Lower leg skin (tissue), 4 donors: ENCODE data around the gene CCDC106. TPM values are rescaled to one million over a fixed set of nuclear protein-coding genes. Genes with fewer than 3 reads are reported as not detected.

Source experiments
- DNase-seq, 2 donors: peaks; one replicate each; pipeline ENCODE4 v3.0.0-alpha.2; 2019; ENCODE audit warnings: low spot score in 2 of 2
- H3K4me3 ChIP-seq: fragments of 200-600 bp; sonication (generic); 2 replicates; pipeline ENCODE4 v1.5.1; 2017; ENCODE audit warnings: mild to moderate bottlenecking, low read depth; ENCODE audit not compliant: poor library complexity, severe bottlenecking
- CTCF ChIP-seq, 3 donors: fragments of 450-650 bp; IDR thresholded peaks; one replicate each; pipeline ENCODE4 v1.5.1; 2016; ENCODE audit warnings: antibody characterized with exemption in 3 of 3, mild to moderate bottlenecking in 3 of 3, moderate library complexity in 2 of 3
- POLR2A ChIP-seq, 2 donors: fragments of 450-650 bp; IDR thresholded peaks; one replicate each; pipeline ENCODE4 v1.6.1; 2016 to 2017; ENCODE audit warnings: antibody characterized with exemption in 2 of 2, mild to moderate bottlenecking in 1 of 2, moderate library complexity in 1 of 2
- WGBS, 2 donors: methylation state at CpG; one replicate each; pipeline ENCODE4 v1.1.5; 2018; 5-methylcytosine and 5-hydroxymethylcytosine counted together
- intact Hi-C: fragments of 100-400 bp; cut with DNase I; formaldehyde crosslinking; loops from one replicate; pipeline ENCODE4 v1.15.0; 2023; ENCODE audit warnings: low total_unique reads
- total RNA-seq, 4 donors: library from RNA; depleted of rRNA; stranded (reverse); fragments of >200 nt; gene quantifications; one replicate each; pipeline ENCODE4 v1.1.0, GENCODE V29; 2016

Gene CCDC106
- total RNA-seq, 4 donors from 2014 or later, result 7.9 to 10.4 (median 8.5) TPM

GRCh38 chr19:55672418-55672817, 24.4 kb downstream of the CCDC106 start:
- DNase-seq, result no peak
- intact Hi-C loops, result loop anchor here (5.0 kb wide), 1 partner anchor 835 kb away; the partner anchor contains the start of gene ZNF471
- TF ChIP-seq CTCF (IDR thresholded peaks at IDR 0.05), result no peak
- no peak for TF ChIP-seq POLR2A (IDR thresholded peaks at IDR 0.05)
- H3K4me3 ChIP-seq, result no peak overlapping the region
- WGBS, 2 donors, result 83 to 87% methylated on average over 5 of the region's 5 CpGs

DNA sequence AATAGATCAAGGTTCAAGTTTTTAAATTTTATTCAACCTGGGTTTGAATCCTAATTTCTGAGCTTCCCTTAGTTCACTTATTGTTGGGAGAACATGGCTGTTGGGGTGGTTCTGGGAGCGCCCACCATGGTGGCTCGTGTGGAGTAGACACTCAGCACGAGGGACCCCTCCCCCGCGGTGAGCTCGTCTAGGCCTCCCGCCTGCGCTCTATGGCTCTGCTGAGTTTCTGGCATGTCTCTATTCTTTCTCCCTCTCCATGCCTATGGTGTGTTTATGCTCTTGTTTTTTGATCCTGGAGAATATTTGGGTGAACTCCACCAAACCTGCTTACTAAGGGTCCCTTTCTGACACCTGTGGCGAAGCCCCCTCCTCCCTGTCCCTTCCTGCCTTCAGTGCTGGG, 25.5 kb downstream of the CCDC106 start:
- 79 to 80% methylated on average over 9 of the region's 9 CpGs for WGBS, 2 donors
- no peak overlapping the region for H3K4me3 ChIP-seq
- TF ChIP-seq POLR2A (IDR thresholded peaks at IDR 0.05), result no peak
- no peak for TF ChIP-seq CTCF (IDR thresholded peaks at IDR 0.05)
- intact Hi-C loops, result loop anchor here (5.0 kb wide), 1 partner anchor 834 kb away; the partner anchor contains the start of gene ZNF471
- no peak for DNase-seq

DNA sequence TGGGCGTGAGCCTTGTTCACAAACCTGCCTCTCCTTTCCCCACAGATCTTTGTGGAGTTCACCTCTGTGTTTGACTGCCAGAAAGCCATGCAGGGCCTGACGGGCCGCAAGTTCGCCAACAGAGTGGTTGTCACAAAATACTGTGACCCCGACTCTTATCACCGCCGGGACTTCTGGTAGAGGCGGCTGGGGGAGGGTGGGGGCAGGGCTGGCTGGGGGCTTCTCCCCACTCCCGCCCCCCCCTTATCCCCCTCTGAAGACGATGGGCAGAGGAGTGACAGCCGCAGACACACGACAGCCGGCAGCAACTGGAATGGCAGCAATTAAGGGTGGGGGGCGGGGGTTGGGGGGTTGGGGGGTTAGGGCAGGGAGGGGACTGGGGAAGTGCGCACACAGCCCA, 25.9 kb downstream of the CCDC106 start:
- WGBS, 2 donors, result 75 to 76% methylated on average over 15 of the region's 15 CpGs
- intact Hi-C loops, result loop anchor here (5.0 kb wide), 1 partner anchor 833 kb away; the partner anchor contains the start of gene ZNF471
- no peak for TF ChIP-seq CTCF (IDR thresholded peaks at IDR 0.05)
- no peak for TF ChIP-seq POLR2A (IDR thresholded peaks at IDR 0.05)
- no peak for DNase-seq
- H3K4me3 ChIP-seq, result no peak overlapping the region

- WGBS, 2 donors, result 22% methylated on average over 17 of the region's 17 CpGs
Measured at GRCh38 chr19:55674459-55674840, 26.4 kb downstream of the CCDC106 start.

DNA sequence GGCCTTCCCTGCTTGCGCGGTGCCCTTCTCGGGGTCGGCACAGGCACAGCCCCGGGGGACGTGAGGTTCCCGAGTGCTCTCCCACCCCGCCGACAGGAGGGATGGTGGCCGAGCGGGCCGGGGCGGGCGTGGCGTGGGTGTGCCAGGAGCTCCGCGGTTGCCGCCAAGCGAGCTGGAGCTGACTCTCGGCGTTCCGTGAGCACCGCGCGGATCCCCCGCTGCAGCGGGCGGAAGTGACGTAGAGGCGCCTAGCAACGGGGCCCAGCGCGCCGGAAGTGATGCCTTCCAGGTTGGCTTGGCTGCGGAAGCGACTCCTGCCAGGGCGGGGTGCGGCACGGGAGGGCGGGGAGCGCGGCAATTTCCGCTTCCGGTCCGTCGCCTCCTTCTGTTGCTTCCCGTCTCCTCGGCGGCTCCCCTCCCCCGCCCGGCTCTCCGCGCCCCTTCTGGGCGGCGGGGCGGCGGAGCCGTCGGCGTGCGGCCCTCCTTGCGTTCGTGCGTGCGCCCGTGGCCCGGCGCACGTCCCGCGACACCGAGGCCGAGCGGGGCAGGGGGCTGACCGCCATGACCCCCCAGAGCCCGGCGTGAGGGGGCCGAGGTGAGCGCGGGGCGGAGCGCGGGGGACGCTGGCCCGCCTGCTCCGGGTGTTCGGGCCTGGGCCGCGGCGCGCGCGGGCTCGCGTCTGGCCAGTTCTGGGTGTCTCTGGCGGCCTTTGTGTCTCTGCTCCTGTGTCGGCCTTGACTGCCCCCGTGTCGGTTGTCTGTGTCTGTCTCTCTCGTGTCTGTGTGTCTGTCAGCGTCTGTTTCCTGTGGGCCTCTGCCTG, 27.0 kb downstream of the CCDC106 start, which contains the start of gene EPN1:
EPN1 (plus strand) TSS at position 386 of the 820 bp plus-strand sequence. CDS start 3,402 bp downstream, outside the sequence.
- DNase-seq, result peak; percentile 95 to 99
- no peak for TF ChIP-seq POLR2A (IDR thresholded peaks at IDR 0.05)
- no peak for TF ChIP-seq CTCF (IDR thresholded peaks at IDR 0.05)
- H3K4me3 ChIP-seq, result peak within 1 kb of the TSS; percentile 97
- intact Hi-C loops, result loop anchor here (5.0 kb wide), 1 partner anchor 832 kb away; the partner anchor contains the start of gene ZNF471
- 0 to 1% methylated on average over 46 to 75 of the region's 101 CpGs for WGBS, 2 donors

More at GRCh38 chr19:55674459-55674840, 26.4 kb downstream of the CCDC106 start:
- peak overlapping the region; percentile 97 for H3K4me3 ChIP-seq
- intact Hi-C loops, result loop anchor here (5.0 kb wide), 1 partner anchor 833 kb away; the partner anchor contains the start of gene ZNF471
- no peak for DNase-seq
- TF ChIP-seq CTCF (IDR thresholded peaks at IDR 0.05), result no peak
- TF ChIP-seq POLR2A (IDR thresholded peaks at IDR 0.05), result no peak
